Activated CD8-positive, alpha-beta memory T cell treated with anti-CD3 and anti-CD28 coated beads for 36 hours (primary cell): ENCODE results near the gene ATXN1. TPM values are rescaled to one million over a fixed set of nuclear protein-coding genes. Genes with fewer than 3 reads are reported as not detected.

Experiments
- CTCF ChIA-PET: fragments of 350-600 bp; sonication (Branson Sonifier 250); formaldehyde crosslinking; loops from one replicate; lab custom pipeline; 2021; ENCODE audit warnings: antibody characterized with exemption; lab: Charles Lee
- POLR2A ChIA-PET: fragments of 350-600 bp; sonication (Branson Sonifier 250); formaldehyde crosslinking; loops from one replicate; lab custom pipeline; 2021; ENCODE audit warnings: antibody characterized with exemption; lab: Charles Lee
- total RNA-seq, 2 experiments: library from RNA; stranded (reverse); gene quantifications; one replicate each; pipeline ENCODE4 v1.2.3, GENCODE V29; 2021

ATXN1 gene
- total RNA-seq, 2 experiments from 2014 or later = 75.0 to 85.3 TPM

- POLR2A ChIA-PET = no interaction called here
- CTCF ChIA-PET = no interaction called here
These were observed 24.1 kb downstream of the ATXN1 start for GRCh38 chr6:16736856-16737775.

- ChIA-PET POLR2A (no interaction called here), CTCF (no interaction called here)
These were observed 26.2 kb downstream of the ATXN1 start for GRCh38 chr6:16735014-16735413.

GRCh38 chr6:16733085-16733484, 28.2 kb downstream of the ATXN1 start:
- ChIA-PET CTCF (interaction anchor here (0.6 to 4.0 kb wide), 3 partner anchors 13 to 890 kb away, joined by 3 to 23 read pairs (median 4); partner anchors contain the start of gene ATXN1), POLR2A (interaction anchor here (0.5 to 1.4 kb wide), 2 partner anchors 28 to 337 kb away, joined by 3 to 6 read pairs; partner anchors contain the start of gene ATXN1)

GRCh38 chr6:16731478-16732051, 29.7 kb downstream of the ATXN1 start:
- CTCF ChIA-PET = interaction anchor here (0.6 to 4.0 kb wide), 6 partner anchors 8 to 415 kb away, joined by 3 to 23 read pairs (median 4); partner anchors contain the start of gene ATXN1
- POLR2A ChIA-PET = interaction anchor here (0.5 to 1.9 kb wide), 8 partner anchors 9 to 259 kb away, joined by 3 to 9 read pairs (median 4); partner anchors contain the start of gene ATXN1

- ChIA-PET POLR2A (interaction anchor here (0.6 to 1.9 kb wide), 5 partner anchors 10 to 258 kb away, joined by 3 to 9 read pairs (median 4); no protein-coding TSS in a partner anchor), CTCF (interaction anchor here (0.6 to 4.0 kb wide), 8 partner anchors 9 to 414 kb away, joined by 3 to 23 read pairs (median 4); partner anchors contain the start of gene ATXN1)
These were observed 30.4 kb downstream of the ATXN1 start for GRCh38 chr6:16730738-16731477.

DNA sequence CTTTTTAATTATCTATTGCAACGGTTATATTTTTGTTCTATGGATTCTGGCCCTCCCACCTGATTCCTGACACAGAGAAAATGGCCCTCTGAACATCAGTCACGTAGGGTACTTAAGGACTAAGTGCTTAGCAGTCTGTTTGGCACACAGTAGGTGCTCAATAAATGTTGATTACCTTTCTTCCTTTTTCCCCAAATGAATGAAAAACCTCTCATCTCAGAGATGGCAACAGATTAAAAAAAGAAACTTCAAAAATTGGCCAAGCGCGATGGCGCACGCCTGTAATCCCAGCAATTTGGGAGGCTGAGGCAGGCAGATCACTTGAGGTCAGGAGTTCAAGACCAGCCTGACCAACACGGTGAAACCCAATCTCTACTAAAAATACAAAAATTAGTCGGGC, 31.5 kb downstream of the ATXN1 start:
- POLR2A ChIA-PET = interaction anchor here (0.8 kb wide), 1 partner anchor 11 kb away, joined by 3 read pairs; no protein-coding TSS in a partner anchor
- CTCF ChIA-PET = interaction anchor here (0.8 to 4.0 kb wide), 5 partner anchors 10 to 309 kb away, joined by 3 to 23 read pairs (median 5); partner anchors contain the start of gene ATXN1

DNA sequence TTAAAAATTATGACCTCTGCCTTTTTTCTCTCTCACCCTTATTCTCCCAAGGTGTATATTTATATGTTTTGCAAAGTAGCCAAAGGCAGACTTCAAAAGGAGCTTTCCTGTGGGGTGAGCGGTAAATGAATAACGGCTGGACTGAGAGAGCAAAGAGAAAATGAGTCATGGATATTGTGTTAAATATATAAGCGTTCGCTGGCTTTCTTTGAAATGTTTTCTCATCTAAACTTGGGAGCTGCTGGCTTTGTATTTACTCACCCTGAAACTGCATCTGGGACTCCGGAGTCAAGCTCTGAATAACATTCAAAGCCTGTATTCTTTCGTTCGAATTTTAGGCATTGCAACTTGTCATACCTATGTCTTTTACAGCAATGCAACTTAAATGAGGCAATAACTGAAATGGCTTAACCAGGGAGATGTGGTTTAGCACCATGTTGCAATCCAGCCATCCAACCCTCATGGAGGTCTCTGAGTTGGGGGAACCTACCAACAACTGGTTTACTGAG, 32.0 kb downstream of the ATXN1 start:
- ChIA-PET CTCF (interaction anchor here (0.8 to 1.8 kb wide), 6 partner anchors 14 to 308 kb away, joined by 3 to 5 read pairs (median 3); partner anchors contain the start of gene ATXN1), POLR2A (interaction anchor here (0.8 kb wide), 1 partner anchor 11 kb away, joined by 3 read pairs; no protein-coding TSS in a partner anchor)

DNA sequence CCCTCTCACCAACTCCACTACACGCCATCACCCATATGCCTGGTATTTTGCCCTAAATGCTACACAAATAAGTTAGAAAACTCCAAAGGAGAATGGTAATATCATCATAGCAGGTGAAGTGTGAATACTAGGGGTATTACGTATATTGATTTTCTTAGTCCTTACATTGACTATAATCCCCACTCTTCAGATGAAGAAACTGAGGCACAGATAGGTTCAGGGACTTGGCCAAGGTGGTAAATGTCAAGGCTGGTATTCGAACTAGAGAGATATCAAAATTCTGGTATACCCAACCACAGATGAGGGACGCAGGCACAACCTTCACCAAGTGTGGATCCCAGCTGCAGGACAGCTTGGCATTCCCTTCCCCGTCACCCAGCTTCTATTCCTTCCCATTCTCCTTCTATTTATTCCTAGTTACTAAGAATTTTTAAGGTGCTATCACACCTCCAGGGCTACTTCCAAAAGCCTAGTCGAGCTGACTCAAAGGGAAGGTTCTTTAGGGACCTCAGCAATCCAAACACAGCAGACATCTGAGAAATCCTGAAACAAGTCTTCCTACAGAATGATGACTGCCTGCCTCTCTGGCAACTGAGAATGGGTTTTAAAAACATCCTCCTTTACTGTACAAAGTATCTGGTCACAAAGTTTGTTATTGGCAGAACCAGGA, 32.6 kb downstream of the ATXN1 start:
- ChIA-PET POLR2A (interaction anchor here (0.6 to 1.1 kb wide), 3 partner anchors 12 to 30 kb away, joined by 3 read pairs; no protein-coding TSS in a partner anchor), CTCF (interaction anchor here (0.8 to 1.4 kb wide), 5 partner anchors 33 to 308 kb away, joined by 3 read pairs; partner anchors contain the start of gene ATXN1)

DNA sequence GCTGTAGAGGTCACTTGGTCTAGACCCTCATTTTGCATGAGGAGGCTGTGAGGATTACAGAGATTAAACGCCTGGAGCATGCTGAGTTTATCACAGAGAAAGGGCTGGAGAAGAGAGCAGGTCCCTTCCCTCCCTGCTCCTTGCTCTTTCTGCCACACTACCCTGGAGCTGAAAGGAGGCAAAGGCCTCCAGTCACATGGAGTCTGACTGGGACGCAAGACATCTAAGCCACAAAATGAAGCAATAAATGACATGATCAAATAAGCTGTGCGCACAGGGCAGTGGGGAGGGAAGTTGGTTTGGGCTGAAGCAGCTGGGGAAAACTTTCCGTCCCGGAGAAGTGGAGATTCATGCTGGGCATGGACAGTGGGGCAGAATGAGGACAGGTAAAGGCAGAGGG, 33.3 kb downstream of the ATXN1 start:
- ChIA-PET CTCF (interaction anchor here (1.1 to 1.2 kb wide), 3 partner anchors 34 to 211 kb away, joined by 3 read pairs; partner anchors contain the start of gene ATXN1), POLR2A (interaction anchor here (0.6 to 1.1 kb wide), 2 partner anchors 29 to 30 kb away, joined by 3 read pairs; no protein-coding TSS in a partner anchor)

- ChIA-PET POLR2A (interaction anchor here (0.5 to 0.7 kb wide), 2 partner anchors 15 to 245 kb away, joined by 3 to 4 read pairs; no protein-coding TSS in a partner anchor), CTCF (interaction anchor here (1.4 to 2.3 kb wide), 3 partner anchors 10 to 38 kb away, joined by 3 to 11 read pairs (median 6); no protein-coding TSS in a partner anchor)
These were observed 36.0 kb downstream of the ATXN1 start for GRCh38 chr6:16725145-16725864.

DNA sequence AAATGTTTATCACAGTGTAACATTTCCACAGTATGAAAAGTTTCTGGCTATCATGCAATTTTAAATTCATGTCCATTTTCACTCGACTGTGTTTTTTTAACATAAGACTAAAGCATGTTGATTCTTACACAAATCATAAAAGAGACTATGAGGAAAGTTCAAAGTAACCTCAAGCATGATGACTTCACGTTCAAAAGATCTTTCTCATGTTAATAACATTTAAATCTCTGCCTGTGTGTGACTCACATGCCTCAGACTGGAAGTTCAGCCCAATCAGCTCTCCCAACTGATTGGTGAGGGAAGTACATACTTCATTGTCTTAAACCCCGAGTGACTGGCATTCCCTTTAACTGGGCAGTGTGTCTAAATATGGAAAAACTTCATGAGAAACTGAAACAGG, 37.4 kb downstream of the ATXN1 start:
- ChIA-PET CTCF (interaction anchor here (0.7 to 2.3 kb wide), 3 partner anchors 8 to 122 kb away, joined by 5 to 11 read pairs (median 6); no protein-coding TSS in a partner anchor), POLR2A (no interaction called here)

- POLR2A ChIA-PET = no interaction called here
- CTCF ChIA-PET = no interaction called here
These were observed 37.9 kb downstream of the ATXN1 start for GRCh38 chr6:16723402-16723801.

DNA sequence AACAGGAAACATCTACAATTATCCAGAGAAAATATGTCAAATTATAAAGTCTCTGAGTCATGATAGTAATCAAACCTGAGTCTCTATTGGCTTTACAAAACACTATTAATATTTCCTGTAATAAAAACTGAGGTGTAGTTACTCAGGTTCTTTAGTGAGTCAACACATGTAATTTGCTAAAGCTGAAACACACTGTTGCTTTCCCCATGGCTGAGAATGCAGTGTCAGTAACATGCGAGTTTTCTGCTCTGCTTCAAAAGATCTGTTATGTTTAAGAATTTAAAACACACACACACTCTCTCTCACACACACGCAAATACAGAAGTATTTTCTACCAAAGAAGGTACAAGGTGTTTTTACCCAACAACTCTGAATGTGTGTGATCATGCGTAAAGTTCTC, 38.6 kb downstream of the ATXN1 start:
- POLR2A ChIA-PET = no interaction called here
- CTCF ChIA-PET = no interaction called here

DNA sequence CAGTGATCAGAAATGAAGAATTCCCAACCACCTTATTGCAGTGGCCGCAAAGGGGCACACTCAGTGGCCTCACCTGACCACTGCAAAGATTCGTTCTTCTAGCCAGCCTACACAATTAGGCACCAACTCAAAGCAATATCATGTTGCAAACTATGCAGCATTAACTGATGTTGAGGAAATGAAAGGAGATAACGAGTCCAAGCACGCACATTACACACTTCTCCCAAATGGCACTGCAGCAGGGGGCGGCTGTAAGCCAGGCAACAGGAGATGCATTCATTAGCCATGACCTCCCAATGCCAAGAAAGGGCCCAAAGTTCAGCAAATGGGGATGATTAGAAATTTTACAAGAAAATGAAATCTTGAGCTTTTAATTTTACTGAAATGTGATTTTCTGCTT, 39.3 kb downstream of the ATXN1 start:
- CTCF ChIA-PET = interaction anchor here (1.1 kb wide), 1 partner anchor 298 kb away, joined by 3 read pairs; no protein-coding TSS in a partner anchor
- POLR2A ChIA-PET = no interaction called here

DNA sequence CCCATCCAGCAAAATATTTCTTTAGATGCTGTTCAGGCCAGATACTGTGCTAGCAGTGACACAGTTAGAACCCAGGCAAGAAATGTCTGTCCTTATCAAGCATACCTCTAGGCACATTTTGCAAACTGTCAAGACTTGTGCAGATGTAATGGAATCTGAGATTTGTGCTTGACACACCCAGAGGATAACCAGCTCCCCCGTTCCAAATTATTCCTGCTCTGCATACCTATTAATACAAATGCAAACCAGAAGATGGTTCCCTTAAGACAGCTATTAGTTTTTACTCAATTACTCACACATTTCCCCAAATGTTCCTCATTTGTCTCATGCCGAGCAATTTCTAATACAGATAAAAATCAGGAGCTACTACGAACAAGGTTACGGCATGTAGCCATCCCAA, 40.4 kb downstream of the ATXN1 start:
- ChIA-PET POLR2A (no interaction called here), CTCF (interaction anchor here (1.1 kb wide), 1 partner anchor 296 kb away, joined by 3 read pairs; no protein-coding TSS in a partner anchor)

- CTCF ChIA-PET = no interaction called here
- POLR2A ChIA-PET = no interaction called here
These were observed 41.8 kb downstream of the ATXN1 start for GRCh38 chr6:16719488-16719887.

GRCh38 chr6:16718356-16718755, 42.9 kb downstream of the ATXN1 start:
- ChIA-PET POLR2A (no interaction called here), CTCF (no interaction called here)
